Calu3 (cell line): ENCODE results near the gene C6orf136. TPM values are rescaled to one million over a fixed set of nuclear protein-coding genes. Genes with fewer than 3 reads are reported as not detected.

Experiments used
- BruUV-seq: library from RNA; stranded (reverse); fragments of 400-500 nt; replicated peaks from 2 replicates; lab custom pipeline; 2021; lab: Mats Ljungman, UMichigan
- CTCF ChIA-PET: fragments of 300-600 bp; sonication (Branson Sonifier 250); formaldehyde crosslinking; loops from one replicate; lab custom pipeline; 2022; ENCODE audit warnings: antibody characterized with exemption; lab: Charles Lee
- DNase-seq: peaks from one replicate; pipeline ENCODE4 v3.0.0; 2022
- H3K27ac Mint-ChIP-seq: one replicate; pipeline ENCODE4 v1.8.0; 2022; ENCODE audit warnings: mixed read lengths; ENCODE audit not compliant: unreplicated experiment
- H3K27me3 Mint-ChIP-seq: one replicate; pipeline ENCODE4 v1.8.0; 2022; ENCODE audit warnings: mixed read lengths; ENCODE audit not compliant: unreplicated experiment
- H3K36me3 Mint-ChIP-seq: one replicate; pipeline ENCODE4 v1.8.0; 2022; ENCODE audit warnings: mild to moderate bottlenecking, moderate library complexity, mixed read lengths; ENCODE audit not compliant: insufficient read depth, unreplicated experiment
- H3K4me1 Mint-ChIP-seq: one replicate; pipeline ENCODE4 v1.8.0; 2022; ENCODE audit warnings: mild to moderate bottlenecking, low read depth, mixed read lengths; ENCODE audit not compliant: unreplicated experiment
- H3K4me3 Mint-ChIP-seq: one replicate; pipeline ENCODE4 v1.8.0; 2022; ENCODE audit warnings: mild to moderate bottlenecking, low read depth, moderate library complexity, mixed read lengths; ENCODE audit not compliant: unreplicated experiment
- H3K9me3 Mint-ChIP-seq: one replicate; pipeline ENCODE4 v1.8.0; 2022; ENCODE audit warnings: low read depth, mixed read lengths; ENCODE audit not compliant: unreplicated experiment
- intact Hi-C: fragments of 100-400 bp; cut with micrococcal nuclease; formaldehyde crosslinking; loops from one replicate; pipeline ENCODE4 v1.10.0; 2022; ENCODE audit not compliant: unreplicated experiment
- total RNA-seq: library from RNA; stranded (reverse); gene quantifications from 2 replicates; pipeline ENCODE4 v1.2.3, GENCODE V29; 2022
- TF ChIP-seq, protein P1 (sequence below): fragments of 200-600 bp; IDR thresholded peaks from one replicate; pipeline ENCODE4 v1.8.0; 2022; ENCODE audit warnings: antibody characterized with exemption; ENCODE audit not compliant: unreplicated experiment

Gene C6orf136
- total RNA-seq, 1 experiment from 2014 or later: 32.4 TPM

DNA sequence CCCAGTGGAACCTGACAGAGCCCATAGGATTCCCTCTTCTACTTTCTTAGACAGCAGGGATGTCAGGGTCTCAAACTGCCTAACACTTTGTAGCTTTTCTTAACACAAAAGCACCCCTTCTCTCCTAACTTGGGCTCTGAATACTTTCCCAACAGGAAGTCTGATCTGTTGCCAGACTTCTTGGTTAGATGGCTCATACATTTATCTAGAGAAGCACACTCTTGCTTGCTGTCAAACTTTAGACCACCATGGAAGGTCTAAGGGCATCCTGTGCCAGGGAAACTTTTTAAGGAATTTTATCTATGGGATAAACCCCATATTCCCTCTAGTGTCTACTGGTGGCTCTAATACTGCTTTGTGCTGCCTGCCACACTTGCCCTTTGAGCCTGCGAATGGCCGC, 3.3 kb upstream of the C6orf136 start:
- intact Hi-C loops: no loop called here
- Mint-ChIP-seq H3K36me3 (peaks cover 58% of the 10 kb centered on the region), H3K4me1 (peaks cover 13% of the 10 kb centered on the region), H3K27me3 (no peaks in the 10 kb centered on the region), H3K9me3 (no peaks in the 10 kb centered on the region), H3K4me3 (no peak overlapping the region), H3K27ac (no peak overlapping the region)
- no TSS peak for BruUV-seq
- TF ChIP-seq, protein P1, sequence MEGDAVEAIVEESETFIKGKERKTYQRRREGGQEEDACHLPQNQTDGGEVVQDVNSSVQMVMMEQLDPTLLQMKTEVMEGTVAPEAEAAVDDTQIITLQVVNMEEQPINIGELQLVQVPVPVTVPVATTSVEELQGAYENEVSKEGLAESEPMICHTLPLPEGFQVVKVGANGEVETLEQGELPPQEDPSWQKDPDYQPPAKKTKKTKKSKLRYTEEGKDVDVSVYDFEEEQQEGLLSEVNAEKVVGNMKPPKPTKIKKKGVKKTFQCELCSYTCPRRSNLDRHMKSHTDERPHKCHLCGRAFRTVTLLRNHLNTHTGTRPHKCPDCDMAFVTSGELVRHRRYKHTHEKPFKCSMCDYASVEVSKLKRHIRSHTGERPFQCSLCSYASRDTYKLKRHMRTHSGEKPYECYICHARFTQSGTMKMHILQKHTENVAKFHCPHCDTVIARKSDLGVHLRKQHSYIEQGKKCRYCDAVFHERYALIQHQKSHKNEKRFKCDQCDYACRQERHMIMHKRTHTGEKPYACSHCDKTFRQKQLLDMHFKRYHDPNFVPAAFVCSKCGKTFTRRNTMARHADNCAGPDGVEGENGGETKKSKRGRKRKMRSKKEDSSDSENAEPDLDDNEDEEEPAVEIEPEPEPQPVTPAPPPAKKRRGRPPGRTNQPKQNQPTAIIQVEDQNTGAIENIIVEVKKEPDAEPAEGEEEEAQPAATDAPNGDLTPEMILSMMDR: no peak
- CTCF ChIA-PET: interaction anchor here (1.1 kb wide), 1 partner anchor 19 kb away, joined by 5 read pairs; no protein-coding TSS in a partner anchor
- DNase-seq: no peak

DNA sequence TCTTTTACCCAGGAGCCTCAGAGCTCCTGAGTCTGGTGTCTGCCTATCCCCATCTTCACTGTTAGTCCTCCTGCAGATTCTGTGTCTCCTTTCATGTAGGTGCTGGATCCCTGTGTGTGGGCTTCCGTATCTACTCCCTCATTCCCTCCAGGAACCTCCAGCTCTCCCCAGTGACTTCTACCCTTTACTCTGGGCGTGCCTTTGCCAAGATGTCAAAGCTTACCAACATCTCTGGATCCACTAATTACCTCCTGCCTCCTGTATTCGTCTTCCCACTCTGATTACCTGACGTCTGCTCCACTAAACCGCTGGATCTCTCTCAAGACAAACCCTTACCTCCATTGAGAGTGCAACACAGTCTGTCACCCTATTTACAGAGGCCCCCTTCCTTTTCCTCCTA, 2.2 kb upstream of the C6orf136 start:
- H3K9me3 Mint-ChIP-seq: no peaks in the 10 kb centered on the region

DNA sequence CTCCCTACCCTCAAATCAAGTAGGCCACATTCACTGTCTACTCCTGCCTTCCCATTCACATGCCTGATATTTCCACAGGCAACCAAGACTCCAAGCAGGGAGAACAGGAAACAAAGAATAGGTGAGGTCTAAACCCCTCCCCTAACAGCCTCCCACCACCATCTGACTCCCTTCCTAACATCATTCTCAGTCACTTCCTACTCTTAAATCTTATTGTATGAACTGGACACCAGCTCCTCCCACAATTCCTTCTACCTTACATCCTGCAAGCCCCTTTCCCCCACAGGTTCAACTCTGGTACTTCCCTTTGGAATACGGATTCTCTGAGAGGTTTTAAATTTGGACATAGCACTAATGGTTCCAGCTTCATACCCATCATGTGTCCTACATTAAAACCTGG, 944 bp upstream of the C6orf136 start:
- TF ChIP-seq, protein P1: no peak
- peak overlapping the region; percentile 69 for H3K27ac Mint-ChIP-seq
- intact Hi-C loops: no loop called here
- CTCF ChIA-PET: interaction anchor here (1.0 kb wide), 1 partner anchor 85 kb away, joined by 3 read pairs; no protein-coding TSS in a partner anchor
- H3K4me3 Mint-ChIP-seq: peak overlapping the region; percentile 78
- H3K4me1 Mint-ChIP-seq: peaks cover 13% of the 10 kb centered on the region
- BruUV-seq: no TSS peak
- no peak for DNase-seq
- H3K9me3 Mint-ChIP-seq: no peaks in the 10 kb centered on the region
- peaks cover 70% of the 10 kb centered on the region for H3K36me3 Mint-ChIP-seq
- H3K27me3 Mint-ChIP-seq: no peaks in the 10 kb centered on the region

More for the DNA sequence above, 2.2 kb upstream of the C6orf136 start:
- intact Hi-C loops: no loop called here
- BruUV-seq: no TSS peak
- H3K4me3 Mint-ChIP-seq: no peak overlapping the region
- DNase-seq: no peak
- CTCF ChIA-PET: no interaction called here
- no peak overlapping the region for H3K27ac Mint-ChIP-seq
- H3K36me3 Mint-ChIP-seq: peaks cover 59% of the 10 kb centered on the region
- TF ChIP-seq, protein P1: no peak
- peaks cover 13% of the 10 kb centered on the region for H3K4me1 Mint-ChIP-seq
- H3K27me3 Mint-ChIP-seq: no peaks in the 10 kb centered on the region

DNA sequence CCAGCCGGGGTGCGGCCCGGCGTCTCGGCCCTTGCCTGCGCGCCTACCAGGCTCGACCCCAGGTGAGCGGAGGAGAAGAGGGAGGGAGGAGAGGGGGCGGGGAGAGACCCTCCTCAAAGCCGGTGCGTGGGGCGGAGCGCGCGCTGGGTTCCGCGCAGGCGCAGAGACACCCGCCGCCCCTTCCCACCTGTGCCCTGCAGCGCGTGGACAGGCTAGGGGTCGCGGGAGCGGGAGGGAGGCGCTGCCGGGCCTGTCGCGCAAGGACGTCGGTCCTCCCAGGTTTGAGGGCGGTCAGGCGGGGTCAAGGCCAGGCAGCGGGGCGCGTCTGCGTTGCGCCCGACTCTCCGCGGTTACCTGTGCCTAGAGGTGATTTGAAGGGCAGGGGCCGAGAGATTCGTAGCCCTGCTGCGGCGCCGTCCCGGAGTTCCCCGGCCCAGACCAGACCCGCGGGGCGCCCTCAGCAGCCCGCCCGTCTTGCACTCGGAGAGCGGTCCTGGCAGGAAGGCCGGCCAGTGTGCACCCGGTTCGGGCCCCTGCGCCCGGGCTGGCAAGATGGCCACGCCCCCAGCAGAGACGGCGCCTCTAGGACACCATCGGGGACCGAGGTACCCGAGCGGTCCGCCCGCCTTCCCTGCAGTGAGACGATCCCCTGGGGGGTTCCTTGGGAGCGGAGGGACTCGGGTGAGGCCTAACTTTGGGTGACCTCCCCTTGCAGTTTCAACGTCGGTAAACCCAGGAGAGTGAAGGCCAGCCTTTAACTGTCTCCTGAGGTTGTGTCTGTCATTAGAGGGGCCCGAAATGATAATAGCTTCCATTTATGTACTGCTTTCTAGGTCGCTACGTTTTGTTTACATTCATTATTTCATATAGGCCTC, 546 bp downstream of the C6orf136 start:
- intact Hi-C loops: no loop called here

More for the DNA sequence above, 546 bp downstream of the C6orf136 start:
- no peaks in the 10 kb centered on the region for H3K9me3 Mint-ChIP-seq
- CTCF ChIA-PET: interaction anchor here (0.7 to 1.0 kb wide), 4 partner anchors 10 to 103 kb away, joined by 3 to 6 read pairs (median 4); no protein-coding TSS in a partner anchor
- TF ChIP-seq, protein P1: no peak
- peaks cover 13% of the 10 kb centered on the region for H3K4me1 Mint-ChIP-seq
- H3K4me3 Mint-ChIP-seq: peak overlapping the region; percentile 78
- peak; percentile 88 for DNase-seq
- BruUV-seq: TSS peak; percentile 36
- H3K27me3 Mint-ChIP-seq: no peaks in the 10 kb centered on the region
- peak overlapping the region; percentile 69 for H3K27ac Mint-ChIP-seq
- peaks cover 80% of the 10 kb centered on the region for H3K36me3 Mint-ChIP-seq
